Left ventricle myocardium superior (tissue), 1 donor: Measurements from ENCODE around the gene RAB30. TPM values are rescaled to one million over a fixed set of nuclear protein-coding genes. Genes with fewer than 3 reads are reported as not detected.

Experiments used
- ATAC-seq: fragments of 200-7000 bp; cut with Tn5 transposase; one replicate; pipeline ENCODE4 v1.9.1; 2020; ENCODE audit warnings: mild to moderate bottlenecking, moderate library complexity
- DNase-seq: peaks from one replicate; pipeline ENCODE4 v3.0.0-alpha.2; 2020
- intact Hi-C: fragments of 100-400 bp; cut with micrococcal nuclease; formaldehyde crosslinking; loops from one replicate; pipeline ENCODE4 v1.11.0; 2022
- total RNA-seq: library from RNA; stranded (reverse); fragmentation: NEBNext Ultra II Directional; extraction: Animal tissue kit (Norgen Biotek cat#: 25700); gene quantifications from one replicate; pipeline ENCODE4 v1.2.1, GENCODE V29; 2021
- donor health status: DM: no; HTN: yes; CAD: no; lungs with severe emphysema.

RAB30 gene
- total RNA-seq, 1 donor from 2014 or later, result 31.3 TPM

DNA sequence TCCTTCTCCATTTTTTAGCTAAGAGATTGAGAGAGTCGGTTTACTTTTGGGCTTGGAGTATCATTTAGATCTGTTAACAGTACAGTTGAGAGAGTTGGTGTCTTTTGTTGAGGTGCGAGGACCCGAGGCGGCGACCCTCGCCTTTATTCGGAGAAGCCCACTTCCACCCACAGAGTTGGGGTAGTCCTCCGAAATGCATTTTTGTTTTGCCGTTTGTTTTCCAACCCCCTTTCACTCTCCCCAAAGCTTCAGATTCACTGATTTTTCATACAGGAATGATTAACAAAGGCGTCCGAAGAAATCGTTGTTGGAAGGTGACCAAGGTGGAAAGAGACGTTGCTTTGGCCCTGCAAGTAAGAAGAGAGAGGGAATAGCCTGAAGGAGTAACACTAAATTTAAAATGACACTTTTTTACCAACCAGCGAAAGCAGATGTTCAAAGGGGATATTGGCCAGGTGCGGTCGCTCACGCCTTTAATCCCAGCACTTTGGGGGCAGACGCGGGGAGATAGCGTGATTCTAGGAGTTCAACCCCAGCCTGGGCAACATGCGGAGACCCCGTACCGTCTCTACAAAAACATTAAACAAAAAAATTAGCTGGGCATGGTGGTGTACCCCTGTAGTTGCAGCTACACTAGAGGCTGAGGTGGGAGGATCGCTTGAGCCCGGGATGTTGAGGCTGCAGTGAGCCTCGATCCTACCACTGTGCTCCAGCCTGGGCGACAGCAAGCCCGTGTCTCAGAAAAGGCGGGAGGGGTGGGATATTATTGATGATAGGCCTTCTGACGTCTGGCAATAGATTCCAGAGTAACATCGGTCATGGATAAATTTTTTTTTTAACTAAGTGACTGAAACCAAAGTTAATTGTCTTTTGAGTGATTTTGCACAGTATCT, 899 bp upstream of the RAB30 start:
- no peak for ATAC-seq
- DNase-seq, result no peak
- intact Hi-C loops, result loop anchor here (10.0 kb wide), 1 partner anchor 58 kb away; no protein-coding TSS in a partner anchor

DNA sequence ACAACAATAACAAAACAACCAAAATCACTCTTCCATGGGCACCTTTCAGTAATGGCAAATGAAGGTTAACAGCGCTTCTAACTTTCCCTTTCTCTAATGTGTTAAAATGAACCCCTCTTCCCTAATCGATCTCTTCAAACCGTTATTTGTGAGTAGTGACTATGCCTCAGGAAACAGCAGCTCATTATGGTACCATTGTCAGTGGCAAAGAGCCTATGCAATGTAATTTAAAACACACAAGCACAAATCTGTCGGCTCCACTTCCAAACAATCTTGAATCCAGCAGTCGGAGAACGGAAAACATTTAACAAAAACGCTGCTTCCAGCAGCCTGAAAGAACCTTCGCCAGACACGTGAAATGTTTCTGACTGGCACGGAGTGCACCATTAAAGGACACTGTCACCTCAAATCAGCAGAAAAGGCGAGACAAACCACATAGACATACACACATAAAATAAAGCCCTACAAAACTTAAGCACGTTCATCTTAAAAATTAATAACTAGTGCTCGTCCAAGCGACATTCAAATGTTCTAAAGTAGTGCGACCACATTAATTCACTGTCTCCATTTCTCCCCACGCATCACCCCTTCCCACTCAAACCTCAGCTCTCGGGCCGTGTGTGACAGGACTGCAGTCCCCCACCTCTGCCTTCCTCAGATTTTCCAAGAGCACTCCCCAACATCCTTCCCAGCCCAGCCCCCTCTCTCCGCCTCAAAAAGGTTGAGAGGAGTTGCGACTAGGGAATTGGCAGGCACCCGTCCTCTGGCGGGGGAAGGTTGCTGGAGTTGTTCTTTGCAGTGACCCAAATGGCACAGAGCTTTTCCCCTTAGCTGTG, 748 bp downstream of the RAB30 start:
- intact Hi-C loops, result loop anchor here (10.0 kb wide), 1 partner anchor 56 kb away; no protein-coding TSS in a partner anchor
- ATAC-seq (peak; percentile 41), DNase-seq (peak; percentile 65)

DNA sequence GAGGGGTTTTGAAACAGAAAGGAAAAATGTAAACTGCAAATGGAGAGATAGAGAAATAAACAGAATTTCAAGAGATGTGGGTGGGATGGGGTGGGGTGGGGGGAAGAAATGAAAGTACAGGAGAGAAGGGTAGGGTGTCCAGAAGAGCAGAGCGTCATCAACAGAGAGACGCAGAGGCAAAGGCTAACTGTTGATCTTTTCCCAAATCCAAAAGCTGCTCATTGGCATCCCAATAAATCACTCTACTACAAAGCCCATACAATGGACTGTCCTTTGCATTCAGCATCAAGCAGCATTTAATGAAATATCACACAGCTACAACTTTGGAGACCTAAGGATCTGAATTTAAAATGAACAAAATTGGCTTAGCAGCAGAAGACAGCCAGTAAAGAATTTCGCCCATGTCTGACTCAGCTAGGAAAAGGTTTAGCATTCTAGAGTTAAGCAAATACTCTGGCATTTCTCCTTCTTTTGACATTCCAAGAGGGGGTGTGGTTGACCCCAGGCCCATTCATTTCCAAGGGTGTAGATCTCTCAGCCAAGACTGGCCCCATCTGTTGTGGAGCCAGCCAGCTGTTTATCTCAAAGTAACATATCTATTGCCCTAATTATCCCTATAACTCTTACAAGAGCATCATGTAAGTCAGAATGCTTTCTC, 1.5 kb downstream of the RAB30 start:
- peak; percentile 2 for ATAC-seq
- DNase-seq, result no peak
- intact Hi-C loops, result loop anchor here (10.0 kb wide), 1 partner anchor 55 kb away; no protein-coding TSS in a partner anchor

DNA sequence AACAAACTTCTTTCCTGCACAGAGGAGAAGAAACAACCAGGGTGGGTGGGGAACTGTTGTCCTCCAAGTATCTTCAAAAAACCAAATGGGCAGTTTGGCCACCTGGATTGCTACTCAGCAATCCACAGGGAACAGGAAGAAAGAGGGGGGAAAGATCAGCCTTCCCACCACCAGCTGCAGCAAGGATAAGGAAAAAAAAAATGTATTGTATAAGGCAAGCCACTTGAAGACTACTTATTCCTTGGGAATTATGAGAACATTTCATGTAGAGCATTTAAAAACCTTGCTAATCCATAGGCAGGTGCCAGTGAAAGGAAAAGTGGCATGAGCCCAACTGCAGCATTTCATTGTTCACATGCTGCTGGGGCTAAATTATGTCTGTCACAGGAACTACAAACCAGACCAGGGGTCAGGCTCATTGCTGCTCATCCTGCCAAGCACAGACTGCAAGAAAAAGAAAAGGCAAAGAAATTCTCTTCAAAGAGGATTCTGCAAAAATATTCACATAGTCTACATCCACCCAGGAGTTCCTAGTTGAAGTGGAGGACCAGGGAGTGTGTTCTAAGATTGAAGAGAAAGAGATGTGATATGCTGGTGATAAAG, 2.2 kb downstream of the RAB30 start:
- DNase-seq, result no peak
- intact Hi-C loops, result loop anchor here (10.0 kb wide), 1 partner anchor 55 kb away; no protein-coding TSS in a partner anchor
- no peak for ATAC-seq

DNA sequence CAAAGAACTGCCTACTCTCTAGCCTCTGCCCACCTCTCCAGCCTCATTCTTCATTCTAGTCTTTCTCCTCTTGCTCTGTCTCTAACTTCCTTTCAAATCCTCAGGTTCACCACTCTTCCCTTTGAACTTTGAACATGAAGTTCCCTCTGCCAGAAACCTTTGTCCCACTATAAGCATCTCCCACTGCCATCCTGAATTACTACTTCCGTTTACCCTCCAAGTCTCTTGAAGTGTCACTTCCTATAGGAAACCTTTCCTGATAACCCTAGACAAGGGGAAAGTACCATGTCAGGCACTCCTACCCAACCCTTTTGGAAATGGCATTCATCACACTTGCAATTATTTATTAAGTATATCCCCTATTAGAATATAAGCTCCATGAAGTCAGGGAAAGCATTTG, 3.1 kb downstream of the RAB30 start:
- intact Hi-C loops, result no loop called here
- DNase-seq (no peak), ATAC-seq (no peak)

DNA sequence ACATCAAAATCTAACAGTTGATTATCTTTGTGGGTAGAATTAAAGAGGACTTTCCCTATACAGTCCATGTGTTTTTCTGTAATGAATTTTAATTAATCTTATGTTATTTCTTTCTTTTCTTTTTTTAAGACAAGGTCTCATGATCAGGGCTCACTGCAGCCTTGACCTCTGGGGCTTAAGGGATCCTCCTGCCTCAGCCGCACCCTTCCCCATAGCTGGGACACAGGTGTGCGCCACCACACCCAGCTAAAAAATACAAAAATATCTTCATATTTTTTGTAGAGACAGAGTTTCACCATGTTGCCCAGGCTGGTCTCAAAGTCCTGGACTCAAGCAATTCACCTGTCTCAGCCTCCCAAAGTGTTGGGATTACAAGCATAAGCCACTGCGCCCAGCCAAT, 7.7 kb downstream of the RAB30 start:
- intact Hi-C loops, result no loop called here

DNA sequence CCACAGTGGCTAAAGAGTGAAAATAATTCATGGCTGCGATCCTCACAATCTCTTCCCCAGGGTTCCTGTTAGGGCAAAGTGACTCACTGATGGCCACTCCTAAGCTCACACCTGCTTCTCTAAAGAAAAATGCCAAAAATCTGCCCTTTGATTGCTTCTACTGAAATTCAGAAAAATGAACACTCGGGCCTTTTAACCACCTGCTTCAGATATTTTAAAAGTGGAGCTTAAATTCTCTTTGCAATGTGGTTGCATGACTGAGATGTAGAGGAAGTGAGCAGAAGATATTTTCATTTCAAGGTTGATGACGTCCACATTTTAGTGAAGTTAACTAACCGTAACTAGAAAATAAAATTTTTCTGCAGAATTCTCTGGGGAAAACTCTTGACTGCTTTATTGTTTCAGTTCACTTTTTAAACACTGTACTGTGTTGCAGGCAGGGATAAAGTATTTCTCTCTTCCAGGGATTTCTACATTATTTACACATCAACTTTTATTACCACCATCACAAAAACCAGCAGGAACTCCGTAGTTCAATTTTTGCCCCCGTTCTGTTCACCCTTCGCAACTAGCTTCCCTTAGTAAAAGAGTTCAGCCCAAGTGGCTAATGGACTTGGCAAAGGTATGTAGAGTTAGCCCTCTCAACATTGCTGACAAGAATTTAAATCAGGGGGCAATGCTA, 8.5 kb downstream of the RAB30 start:
- intact Hi-C loops, result no loop called here
- peak; percentile 77 for ATAC-seq
- no peak for DNase-seq

More for the DNA sequence above, 7.7 kb downstream of the RAB30 start:
- DNase-seq (no peak), ATAC-seq (no peak)

DNA sequence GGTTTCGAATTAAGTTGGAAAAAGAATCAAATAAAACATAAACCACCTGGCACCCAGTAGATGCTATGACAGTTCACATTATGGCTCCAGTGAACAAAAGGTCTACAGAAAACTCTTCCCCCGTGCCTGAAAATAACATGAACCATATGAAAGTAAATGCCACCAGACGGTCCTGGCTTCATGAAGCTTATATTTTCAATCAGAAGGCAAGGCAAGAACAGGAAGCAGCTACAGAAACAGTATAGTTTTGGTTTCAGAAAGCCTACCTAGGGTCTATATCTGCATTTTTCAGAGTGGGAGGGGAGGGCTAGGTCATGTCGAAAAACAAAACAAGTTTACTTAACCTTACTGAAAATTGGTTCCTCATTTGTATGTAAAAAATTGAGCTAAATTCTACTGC, 9.8 kb downstream of the RAB30 start:
- no peak for DNase-seq
- no peak for ATAC-seq
- intact Hi-C loops, result no loop called here

DNA sequence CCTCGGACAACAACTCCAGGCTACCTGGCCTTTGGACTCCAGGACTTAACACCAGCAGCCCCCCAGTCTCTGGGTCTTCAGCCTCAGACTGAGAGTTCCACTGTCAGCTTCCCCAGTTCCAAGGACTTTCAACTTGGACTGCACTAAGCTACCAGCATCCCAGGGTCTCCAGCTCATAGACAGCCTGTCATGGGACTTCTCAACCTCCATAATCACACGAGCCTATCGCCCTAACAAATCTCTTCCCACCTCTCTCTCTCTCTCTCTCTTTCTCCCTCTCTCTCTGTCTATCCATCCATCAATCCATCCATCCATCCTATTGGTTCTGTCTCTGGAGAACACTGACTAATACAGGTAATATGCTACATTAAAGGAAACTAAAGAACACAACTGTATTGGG, 10.7 kb downstream of the RAB30 start:
- intact Hi-C loops, result no loop called here
- no peak for ATAC-seq

DNA sequence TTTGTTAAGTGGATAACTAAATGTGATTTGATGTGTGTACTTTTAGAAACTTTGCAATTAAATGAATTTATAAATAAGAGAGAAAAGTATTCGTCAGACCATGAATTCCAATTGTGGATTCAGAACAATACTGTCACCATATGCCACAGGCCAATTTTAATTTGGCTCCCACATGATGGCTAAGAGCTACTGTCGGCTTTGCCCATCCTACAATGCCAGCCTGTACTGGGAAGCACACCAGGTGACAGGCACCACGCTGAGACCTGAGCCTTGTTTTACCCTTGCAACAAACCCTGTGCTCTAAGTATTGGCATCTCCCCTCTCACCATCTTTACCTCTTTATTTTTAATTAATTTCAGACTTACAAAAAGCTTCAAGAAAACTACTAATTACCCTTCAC, 14.0 kb downstream of the RAB30 start:
- DNase-seq, result no peak
- ATAC-seq, result no peak
- intact Hi-C loops, result no loop called here

More for the DNA sequence above, 10.7 kb downstream of the RAB30 start:
- DNase-seq, result no peak

DNA sequence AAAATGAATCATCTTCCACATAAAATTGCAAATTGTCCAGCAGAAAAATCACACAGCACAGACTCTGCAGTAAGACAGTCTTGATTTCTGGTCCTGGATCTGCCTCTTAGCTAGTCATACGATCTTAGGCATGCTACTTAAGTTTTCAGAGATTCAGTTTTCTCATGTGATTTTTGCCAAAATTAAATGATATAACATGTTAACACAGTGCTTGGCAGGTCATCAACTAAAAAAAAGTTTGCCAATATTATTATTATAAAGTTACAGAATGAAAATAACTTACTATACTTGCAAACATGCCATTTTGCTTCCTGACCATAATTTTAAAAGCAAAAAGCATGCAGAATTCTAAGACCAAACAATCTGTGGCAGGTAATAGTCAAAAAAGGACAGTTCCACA, 15.1 kb downstream of the RAB30 start:
- ATAC-seq (no peak), DNase-seq (no peak)
- intact Hi-C loops, result no loop called here

DNA sequence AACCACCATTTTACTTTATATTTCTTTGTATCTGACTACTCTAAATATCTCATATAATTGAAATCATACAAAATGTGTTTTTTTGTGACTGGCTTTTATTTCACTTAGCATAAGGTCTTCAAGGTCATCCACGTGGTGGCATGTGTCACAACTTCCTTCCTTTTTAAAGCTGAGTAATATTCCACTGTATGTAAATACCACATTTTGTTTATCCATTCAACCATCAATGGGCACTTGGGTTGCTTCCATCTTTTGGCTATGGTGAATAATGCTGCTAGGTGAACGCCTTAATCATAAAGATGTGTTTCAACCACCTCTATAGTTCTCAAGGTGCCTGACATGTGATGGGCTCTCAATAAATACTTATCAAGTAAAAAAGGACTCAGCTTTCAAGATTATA, 15.5 kb downstream of the RAB30 start:
- ATAC-seq (no peak), DNase-seq (no peak)
- intact Hi-C loops, result no loop called here

DNA sequence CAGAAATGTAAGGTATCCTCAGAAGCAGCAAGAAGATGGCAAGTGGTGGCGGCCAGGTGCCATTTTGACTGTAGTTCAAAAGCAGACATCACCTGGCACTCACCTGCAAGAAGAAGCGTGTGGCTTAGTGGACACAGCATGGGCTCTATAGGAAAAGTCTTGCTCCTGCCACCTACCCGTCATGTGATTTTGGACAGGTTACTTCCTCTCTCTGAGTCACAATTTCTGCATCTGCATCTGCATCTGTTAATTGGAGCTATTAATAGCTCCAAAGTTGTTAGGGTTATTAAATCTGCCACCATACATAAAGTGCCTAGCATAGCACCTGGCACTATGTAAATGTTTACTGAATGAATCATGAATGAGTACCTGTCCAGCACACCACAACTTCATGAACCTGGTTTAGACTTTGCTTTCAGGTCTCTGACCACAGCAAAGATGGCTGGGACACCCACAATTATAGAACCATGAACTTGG, 16.8 kb downstream of the RAB30 start:
- DNase-seq, result no peak
- ATAC-seq, result no peak
- intact Hi-C loops, result no loop called here

DNA sequence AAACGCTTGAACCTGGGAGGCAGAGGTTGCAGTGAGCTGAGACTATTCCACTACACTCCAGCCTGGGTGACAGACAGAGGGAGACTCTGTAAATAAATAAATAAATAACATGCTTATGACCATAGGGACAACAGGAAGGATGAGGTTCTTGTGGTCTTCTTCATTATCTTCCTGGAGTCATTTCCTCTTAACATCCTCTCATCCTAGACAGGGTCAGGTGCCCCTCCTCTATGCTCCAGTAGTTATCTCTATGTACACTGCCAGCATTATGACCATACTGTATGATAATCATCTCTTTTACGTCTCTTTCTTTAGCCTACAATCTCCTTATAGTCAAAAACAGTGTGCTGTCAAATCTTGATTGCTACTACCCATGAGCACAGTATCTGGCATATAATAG, 17.7 kb downstream of the RAB30 start:
- ATAC-seq, result no peak
- no peak for DNase-seq
- intact Hi-C loops, result no loop called here

DNA sequence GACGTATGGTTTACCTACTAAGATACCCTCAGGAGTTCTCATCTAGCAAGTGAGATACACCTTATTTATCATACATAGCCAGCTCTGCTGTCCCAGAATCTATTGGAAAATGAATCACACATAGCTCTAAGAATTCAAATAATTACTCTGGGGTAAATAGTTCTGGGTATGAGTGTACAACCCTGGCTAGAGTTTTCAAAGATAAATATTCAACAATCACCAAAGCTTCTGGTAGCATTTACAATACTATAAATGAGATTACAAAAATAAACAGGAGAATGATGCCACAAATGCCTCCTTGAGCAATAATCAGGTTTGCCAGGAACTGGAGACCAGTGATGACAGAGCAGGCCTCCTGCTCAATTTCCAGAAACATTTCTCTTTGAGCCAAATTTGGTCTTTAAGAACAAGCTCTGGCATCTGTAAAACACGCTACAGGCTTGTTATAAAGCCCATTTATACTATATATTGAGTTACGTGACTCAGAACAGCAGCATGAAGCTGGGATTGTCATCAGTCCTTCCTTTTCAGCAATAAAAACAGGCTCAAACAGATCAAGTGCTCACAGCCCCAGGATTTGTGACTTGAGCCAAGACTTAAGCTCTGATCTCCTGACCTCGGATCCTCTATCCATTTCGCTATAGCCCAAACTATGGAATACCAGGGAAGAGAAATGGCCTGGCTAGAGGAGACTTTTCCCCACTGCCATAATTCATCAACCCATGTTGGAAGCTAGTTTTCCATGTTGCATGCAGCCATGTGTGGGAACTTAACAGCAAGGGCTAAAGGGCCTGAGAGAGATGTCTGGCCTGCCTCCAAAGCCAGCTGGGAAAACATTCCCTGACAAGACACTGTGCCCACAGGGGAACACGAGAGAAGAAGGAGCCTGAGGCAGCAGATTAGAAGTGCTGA, 19.7 kb downstream of the RAB30 start:
- intact Hi-C loops, result no loop called here
- peak; percentile 86 for ATAC-seq

DNA sequence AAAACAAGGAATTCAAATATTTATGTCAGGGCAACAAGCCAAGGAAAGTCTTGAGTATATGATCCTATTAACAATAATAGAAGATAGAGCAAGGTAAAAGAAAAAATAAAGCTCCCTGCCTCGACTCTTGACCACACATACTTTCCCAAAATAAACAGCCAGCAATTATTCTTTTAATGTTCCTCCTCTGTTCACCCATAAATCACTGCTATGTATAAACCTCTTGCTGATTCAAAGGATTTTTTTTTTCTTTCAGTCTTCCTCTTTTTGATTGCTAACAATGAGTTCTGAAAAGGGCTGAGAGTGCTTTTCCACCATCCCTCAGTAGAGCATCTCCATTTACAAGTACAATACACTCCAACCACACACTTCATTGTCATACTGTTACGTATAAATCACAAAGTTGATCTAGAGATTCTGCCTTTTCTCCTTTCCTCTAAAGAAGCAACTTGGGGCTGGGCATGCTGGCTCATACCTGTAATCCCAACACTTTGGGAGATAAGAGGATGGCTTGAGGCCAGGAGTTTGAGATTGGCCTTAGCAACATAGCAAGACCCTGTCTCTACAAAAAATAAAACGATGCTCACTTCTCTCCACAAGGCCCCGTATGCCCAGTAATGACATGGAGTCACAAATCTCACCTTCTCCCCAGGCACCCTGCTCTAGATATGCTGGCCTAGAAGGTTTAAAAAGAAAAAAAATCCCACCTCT, 24.0 kb downstream of the RAB30 start:
- no peak for DNase-seq
- intact Hi-C loops, result no loop called here
- ATAC-seq, result no peak

More for the DNA sequence above, 19.7 kb downstream of the RAB30 start:
- DNase-seq, result peak; percentile 51

DNA sequence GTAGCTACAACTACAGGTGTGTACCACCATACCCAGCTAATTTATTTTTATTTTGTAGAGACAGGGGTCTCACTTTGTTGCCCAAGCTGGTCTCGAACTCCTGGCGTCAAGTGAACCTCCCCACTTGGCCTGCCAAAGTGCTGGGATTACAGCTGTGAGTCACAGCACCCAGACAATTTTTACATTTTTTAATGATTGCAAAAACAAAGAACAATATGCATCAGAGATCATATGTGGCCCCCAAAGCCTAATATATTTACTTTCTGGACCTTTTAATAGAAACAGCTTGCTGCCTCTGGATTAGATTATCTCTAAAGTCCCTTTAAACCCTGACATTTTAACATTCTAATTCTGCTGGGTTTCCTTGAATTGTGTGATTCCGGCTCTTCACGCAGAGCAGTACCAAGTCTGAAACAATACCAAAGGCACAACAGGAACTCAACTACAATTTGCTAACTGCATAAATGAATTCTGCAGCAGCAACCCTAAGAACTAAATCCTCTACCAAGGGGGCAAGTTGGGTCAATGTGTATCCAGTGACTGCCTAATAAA, 25.0 kb downstream of the RAB30 start:
- peak; percentile 29 for ATAC-seq
- DNase-seq, result no peak
- intact Hi-C loops, result no loop called here
